Panc1 (cell line): ENCODE results near the gene NRM. TPM values are rescaled to one million over a fixed set of nuclear protein-coding genes. Genes with fewer than 3 reads are reported as not detected.
"Not testable (repeated sequence)": the region's sequence is repeated elsewhere in the genome, so short reads cannot be mapped to it uniquely, and the experiment has no call there.

Source experiments
- ATAC-seq: fragments of 200-7000 bp; cut with Tn5 transposase; 2 replicates; pipeline ENCODE4 v1.9.1; 2020; ENCODE audit warnings: mild to moderate bottlenecking, moderate library complexity
- BruUV-seq: library from RNA; stranded (reverse); fragments of 400-500 nt; replicated peaks from 2 replicates; lab custom pipeline; 2021; lab: Mats Ljungman, UMichigan
- CTCF ChIA-PET: fragments of 300-600 bp; sonication (Branson Sonifier 250); formaldehyde crosslinking; loops from one replicate; lab custom pipeline; 2022; ENCODE audit warnings: antibody characterized with exemption; lab: Charles Lee
- POLR2A ChIA-PET: fragments of 300-600 bp; sonication (Branson Sonifier 250); formaldehyde crosslinking; loops from one replicate; lab custom pipeline; 2022; ENCODE audit warnings: antibody characterized with exemption; lab: Charles Lee
- DNase-seq: peaks from one replicate; pipeline ENCODE4 v3.0.0-alpha.2; 2010; ENCODE audit warnings: low read depth, low spot score
- H3K27ac ChIP-seq: 2 replicates; pipeline ENCODE4 v1.5.1; 2011; ENCODE audit warnings: mild to moderate bottlenecking, low read length, inconsistent platforms
- H3K27me3 ChIP-seq: fragments of 200-500 bp; sonication (Bioruptor generic); 2 replicates; pipeline ENCODE4 v1.6.0; 2014; ENCODE audit warnings: low read length, inconsistent platforms; ENCODE audit not compliant: control insufficient read depth, insufficient read depth
- H3K36me3 ChIP-seq: fragments of 200-500 bp; sonication (Bioruptor generic); 2 replicates; pipeline ENCODE4 v1.5.1; 2014; ENCODE audit warnings: inconsistent platforms, mild to moderate bottlenecking, low read length, moderate library complexity; ENCODE audit not compliant: control insufficient read depth, insufficient read depth
- H3K4me1 ChIP-seq: 2 replicates; pipeline ENCODE4 v1.5.1; 2011; ENCODE audit warnings: inconsistent platforms, mild to moderate bottlenecking, low read length, moderate library complexity; ENCODE audit not compliant: control insufficient read depth, insufficient read depth
- H3K4me3 ChIP-seq, 2 experiments: 2 replicates each; pipeline ENCODE4 v1.5.1; 2011 to 2012; ENCODE audit warnings: low read depth in 2 of 2, low read length in 2 of 2, mild to moderate bottlenecking in 2 of 2, inconsistent platforms in 1 of 2, moderate library complexity in 1 of 2
- H3K9me3 ChIP-seq: fragments of 200-500 bp; sonication (Bioruptor generic); 2 replicates; pipeline ENCODE4 v1.5.1; 2014; ENCODE audit warnings: low read depth, mild to moderate bottlenecking, inconsistent platforms, low read length, moderate library complexity; ENCODE audit not compliant: control insufficient read depth, insufficient read depth
- POLR2AphosphoS5 ChIP-seq: IDR thresholded peaks from 2 replicates; pipeline ENCODE4 v1.6.1; 2012; ENCODE audit warnings: mild to moderate bottlenecking, low read depth, low read length, moderate library complexity
- SIN3A ChIP-seq: IDR thresholded peaks from 2 replicates; pipeline ENCODE4 v1.6.1; 2012; ENCODE audit warnings: low read depth, mild to moderate bottlenecking, low read length, moderate library complexity, borderline replicate concordance; ENCODE audit not compliant: insufficient read depth
- TCF7L2 ChIP-seq: IDR thresholded peaks from 2 replicates; pipeline ENCODE4 v1.6.1; 2011; ENCODE audit warnings: mild to moderate bottlenecking, low read depth, low read length, inconsistent platforms
- in situ Hi-C: cut with HindIII; loops from 2 replicates; pipeline ENCODE4 v1.10.0; 2016; ENCODE audit warnings: low sequenced_read_pairs, low pct_unique_long_range_greater_than_20kb
- intact Hi-C: fragments of 100-400 bp; cut with micrococcal nuclease; formaldehyde crosslinking; loops from one replicate; pipeline ENCODE4 v1.10.0; 2022; ENCODE audit not compliant: unreplicated experiment
- total RNA-seq: library from RNA; stranded (reverse); gene quantifications from one replicate; pipeline ENCODE4 v1.2.1, GENCODE V29; 2021; ENCODE audit not compliant: unreplicated experiment
- TF ChIP-seq, protein P1 (sequence below): fragments of 450-650 bp; IDR thresholded peaks from 2 replicates; pipeline ENCODE4 v1.5.1; 2017; ENCODE audit warnings: mild to moderate bottlenecking
- TF ChIP-seq, protein P2 (sequence below), 2 experiments: IDR thresholded peaks; 2 replicates each; pipeline ENCODE4 v1.6.1; 2011 to 2012; ENCODE audit warnings: low read depth in 2 of 2, control low read depth in 1 of 2, low read length in 1 of 2, mild to moderate bottlenecking in 1 of 2, moderate library complexity in 1 of 2; ENCODE audit not compliant: insufficient read depth in 1 of 2

NRM gene
- total RNA-seq, 1 experiment from 2014 or later: 21.9 TPM

GRCh38 chr6:30719356-30719755, 28.6 kb upstream of the NRM start:
- H3K27ac ChIP-seq: peak overlapping the region; percentile 97
- no TSS peak for BruUV-seq
- CTCF ChIA-PET: no interaction called here
- POLR2A ChIA-PET: interaction anchor here (0.6 to 0.7 kb wide), 2 partner anchors 63 to 1016 kb away, joined by 7 to 9 read pairs; no protein-coding TSS in a partner anchor
- H3K4me3 ChIP-seq: peak overlapping the region; percentile 84 to 100
- in situ Hi-C loops: no loop called here
- ATAC-seq (no peak), DNase-seq (no peak)
- H3K36me3 ChIP-seq: peaks cover 26% of the 10 kb centered on the region
- H3K9me3 ChIP-seq: no peaks in the 10 kb centered on the region
- no peaks in the 10 kb centered on the region for H3K27me3 ChIP-seq
- peaks cover 28% of the 10 kb centered on the region for H3K4me1 ChIP-seq
- no peak; the same call in 1 of the 2 replicates for TF ChIP-seq POLR2AphosphoS5
- TF ChIP-seq SIN3A: no peak
- TF ChIP-seq, protein P1, sequence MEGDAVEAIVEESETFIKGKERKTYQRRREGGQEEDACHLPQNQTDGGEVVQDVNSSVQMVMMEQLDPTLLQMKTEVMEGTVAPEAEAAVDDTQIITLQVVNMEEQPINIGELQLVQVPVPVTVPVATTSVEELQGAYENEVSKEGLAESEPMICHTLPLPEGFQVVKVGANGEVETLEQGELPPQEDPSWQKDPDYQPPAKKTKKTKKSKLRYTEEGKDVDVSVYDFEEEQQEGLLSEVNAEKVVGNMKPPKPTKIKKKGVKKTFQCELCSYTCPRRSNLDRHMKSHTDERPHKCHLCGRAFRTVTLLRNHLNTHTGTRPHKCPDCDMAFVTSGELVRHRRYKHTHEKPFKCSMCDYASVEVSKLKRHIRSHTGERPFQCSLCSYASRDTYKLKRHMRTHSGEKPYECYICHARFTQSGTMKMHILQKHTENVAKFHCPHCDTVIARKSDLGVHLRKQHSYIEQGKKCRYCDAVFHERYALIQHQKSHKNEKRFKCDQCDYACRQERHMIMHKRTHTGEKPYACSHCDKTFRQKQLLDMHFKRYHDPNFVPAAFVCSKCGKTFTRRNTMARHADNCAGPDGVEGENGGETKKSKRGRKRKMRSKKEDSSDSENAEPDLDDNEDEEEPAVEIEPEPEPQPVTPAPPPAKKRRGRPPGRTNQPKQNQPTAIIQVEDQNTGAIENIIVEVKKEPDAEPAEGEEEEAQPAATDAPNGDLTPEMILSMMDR: no peak
- no peak for TF ChIP-seq TCF7L2
- intact Hi-C loops: no loop called here

- not testable (repeated sequence) for ATAC-seq, H3K27me3 ChIP-seq
- CTCF ChIA-PET: interaction anchor here (0.6 to 0.7 kb wide), 2 partner anchors 83 to 1024 kb away, joined by 3 to 8 read pairs; no protein-coding TSS in a partner anchor
Observed at GRCh38 chr6:30717845-30718720, 27.3 kb upstream of the NRM start.

DNA sequence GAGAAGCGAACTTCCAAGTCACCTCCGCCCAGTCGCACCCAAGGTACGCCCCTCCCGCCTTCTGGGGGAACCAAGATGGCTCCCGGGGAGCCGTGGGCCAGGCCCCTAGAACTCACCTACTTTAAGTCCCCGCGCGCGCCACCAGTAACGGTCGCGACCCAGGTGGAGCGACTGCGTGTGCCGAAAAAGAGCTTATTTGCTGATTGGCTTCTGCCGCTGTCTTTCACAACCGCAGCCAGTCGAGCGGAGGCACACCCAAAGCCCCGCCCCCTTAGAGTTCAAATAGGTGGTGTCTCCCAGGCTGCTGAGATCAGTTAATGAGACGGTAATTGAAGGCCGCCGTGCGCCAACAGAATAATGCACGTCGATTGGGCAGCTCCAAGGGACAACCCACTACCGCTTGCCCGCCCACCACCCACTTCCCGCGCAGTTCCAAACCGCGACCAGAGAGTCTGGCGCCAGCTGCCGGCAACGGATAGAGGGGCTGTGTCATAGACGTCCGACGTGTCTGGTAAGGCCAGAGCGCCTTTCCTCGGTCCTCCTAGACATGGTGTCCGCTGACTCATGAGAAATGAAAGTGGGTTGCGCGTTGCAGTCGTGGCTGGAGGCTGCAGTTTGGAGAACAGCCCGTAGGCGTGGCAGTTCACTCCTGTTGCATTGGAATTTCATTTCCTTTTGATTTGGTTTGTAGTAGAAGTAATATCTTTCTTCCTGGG, 26.5 kb upstream of the NRM start, which contains the start of gene MDC1:
Gene MDC1, minus strand, starts transcription at position 153 of the 716 bp plus-strand sequence. CDS start 2,106 bp downstream, outside the sequence.
- ATAC-seq (peak; percentile 88), DNase-seq (peak; percentile 98)
- in situ Hi-C loops (no loop called here), intact Hi-C loops (no loop called here)
- BruUV-seq: no TSS peak
- TF ChIP-seq, protein P1: no peak
- TF ChIP-seq SIN3A: peak; percentile 91; the same call in 1 of the 2 replicates
- TF ChIP-seq, protein P2, sequence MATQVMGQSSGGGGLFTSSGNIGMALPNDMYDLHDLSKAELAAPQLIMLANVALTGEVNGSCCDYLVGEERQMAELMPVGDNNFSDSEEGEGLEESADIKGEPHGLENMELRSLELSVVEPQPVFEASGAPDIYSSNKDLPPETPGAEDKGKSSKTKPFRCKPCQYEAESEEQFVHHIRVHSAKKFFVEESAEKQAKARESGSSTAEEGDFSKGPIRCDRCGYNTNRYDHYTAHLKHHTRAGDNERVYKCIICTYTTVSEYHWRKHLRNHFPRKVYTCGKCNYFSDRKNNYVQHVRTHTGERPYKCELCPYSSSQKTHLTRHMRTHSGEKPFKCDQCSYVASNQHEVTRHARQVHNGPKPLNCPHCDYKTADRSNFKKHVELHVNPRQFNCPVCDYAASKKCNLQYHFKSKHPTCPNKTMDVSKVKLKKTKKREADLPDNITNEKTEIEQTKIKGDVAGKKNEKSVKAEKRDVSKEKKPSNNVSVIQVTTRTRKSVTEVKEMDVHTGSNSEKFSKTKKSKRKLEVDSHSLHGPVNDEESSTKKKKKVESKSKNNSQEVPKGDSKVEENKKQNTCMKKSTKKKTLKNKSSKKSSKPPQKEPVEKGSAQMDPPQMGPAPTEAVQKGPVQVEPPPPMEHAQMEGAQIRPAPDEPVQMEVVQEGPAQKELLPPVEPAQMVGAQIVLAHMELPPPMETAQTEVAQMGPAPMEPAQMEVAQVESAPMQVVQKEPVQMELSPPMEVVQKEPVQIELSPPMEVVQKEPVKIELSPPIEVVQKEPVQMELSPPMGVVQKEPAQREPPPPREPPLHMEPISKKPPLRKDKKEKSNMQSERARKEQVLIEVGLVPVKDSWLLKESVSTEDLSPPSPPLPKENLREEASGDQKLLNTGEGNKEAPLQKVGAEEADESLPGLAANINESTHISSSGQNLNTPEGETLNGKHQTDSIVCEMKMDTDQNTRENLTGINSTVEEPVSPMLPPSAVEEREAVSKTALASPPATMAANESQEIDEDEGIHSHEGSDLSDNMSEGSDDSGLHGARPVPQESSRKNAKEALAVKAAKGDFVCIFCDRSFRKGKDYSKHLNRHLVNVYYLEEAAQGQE (IDR thresholded peaks at IDR 0.05; ENCODE audit: insufficient read depth in 1 of 2, low read depth in 2 of 2, low read length in 1 of 2): peak in 1 of 2 experiments; percentile 50; a peak in 1 of 4 replicates
- peak; percentile 75 for TF ChIP-seq TCF7L2
- TF ChIP-seq POLR2AphosphoS5: peak; percentile 95
- Histone ChIP-seq H3K36me3 (peaks cover 16% of the 10 kb centered on the region), H3K27me3 (no peaks in the 10 kb centered on the region), H3K4me3 (peak within 1 kb of the TSS; percentile 69 to 85), H3K9me3 (no peaks in the 10 kb centered on the region), H3K4me1 (peaks cover 15% of the 10 kb centered on the region), H3K27ac (peak within 1 kb of the TSS; percentile 100)
- ChIA-PET CTCF (interaction anchor here (0.6 to 0.7 kb wide), 4 partner anchors 13 to 1023 kb away, joined by 3 to 8 read pairs (median 4); no protein-coding TSS in a partner anchor), POLR2A (interaction anchor here (0.5 to 1.0 kb wide), 3 partner anchors 10 to 107 kb away, joined by 3 to 10 read pairs (median 5); no protein-coding TSS in a partner anchor)

More at GRCh38 chr6:30717845-30718720, 27.3 kb upstream of the NRM start:
- peaks cover 20% of the 10 kb centered on the region for H3K36me3 ChIP-seq
- TSS peak; percentile 15 for BruUV-seq
- H3K27ac ChIP-seq: peak overlapping the region; percentile 97
- H3K4me1 ChIP-seq: peaks cover 20% of the 10 kb centered on the region
- peak overlapping the region; percentile 69 to 84 for H3K4me3 ChIP-seq
- intact Hi-C loops, in situ Hi-C loops, DNase-seq, H3K9me3 ChIP-seq: not testable (repeated sequence)
- POLR2A ChIA-PET: interaction anchor here (0.6 kb wide), 1 partner anchor 29 kb away, joined by 5 read pairs; no protein-coding TSS in a partner anchor
